Astrocyte (in vitro differentiated cells and primary cell): ENCODE measurements around the gene PLCD3. TPM values are rescaled to one million over a fixed set of nuclear protein-coding genes. Genes with fewer than 3 reads are reported as not detected.

Experiments used
- DNase-seq: peaks from one replicate; pipeline ENCODE4 v3.0.0-alpha.2; 2010; ENCODE audit warnings: low read depth
- FAIRE-seq: peaks from 2 replicates; lab custom pipeline; 2011; peaks lifted over from hg19 to GRCh38; lab: Jason Lieb, UNC
- H2AFZ ChIP-seq: 2 replicates; pipeline ENCODE4 v1.6.0; 2012; ENCODE audit warnings: low read depth, low read length, inconsistent platforms
- H3K27ac ChIP-seq: 2 replicates; pipeline ENCODE4 v1.5.1; 2011; ENCODE audit warnings: low read depth, low read length, inconsistent platforms
- H3K27me3 ChIP-seq: 2 replicates; pipeline ENCODE4 v1.6.0; 2011; ENCODE audit warnings: low read length, inconsistent platforms; ENCODE audit not compliant: insufficient read depth
- H3K36me3 ChIP-seq: 2 replicates; pipeline ENCODE4 v1.5.1; 2011; ENCODE audit warnings: low read length, inconsistent platforms; ENCODE audit not compliant: insufficient read depth
- H3K4me1 ChIP-seq: 2 replicates; pipeline ENCODE4 v1.5.1; 2011; ENCODE audit warnings: low read length, inconsistent platforms; ENCODE audit not compliant: insufficient read depth
- H3K4me2 ChIP-seq: 2 replicates; pipeline ENCODE4 v1.6.0; 2012; ENCODE audit warnings: low read length, inconsistent platforms
- H3K4me3 ChIP-seq: 2 replicates; pipeline ENCODE4 v1.5.1; 2011; ENCODE audit warnings: low read depth, mild to moderate bottlenecking, low read length, inconsistent platforms; ENCODE audit not compliant: insufficient read depth
- H3K79me2 ChIP-seq: 2 replicates; pipeline ENCODE4 v1.6.0; 2012; ENCODE audit warnings: mild to moderate bottlenecking, low read length, inconsistent platforms; ENCODE audit not compliant: insufficient read depth
- H3K9ac ChIP-seq: 2 replicates; pipeline ENCODE4 v1.6.0; 2012; ENCODE audit warnings: mild to moderate bottlenecking, low read length, inconsistent platforms
- H3K9me3 ChIP-seq: 2 replicates; pipeline ENCODE4 v1.5.1; 2012; ENCODE audit warnings: low read depth, mild to moderate bottlenecking, low read length, inconsistent platforms; ENCODE audit not compliant: insufficient read depth
- H4K20me1 ChIP-seq: 2 replicates; pipeline ENCODE4 v1.6.0; 2012; ENCODE audit warnings: low read length, inconsistent platforms; ENCODE audit not compliant: insufficient read depth
- H3K27ac Mint-ChIP-seq: one replicate; pipeline ENCODE4 v1.8.0; 2021; ENCODE audit warnings: mild to moderate bottlenecking, mixed read lengths; ENCODE audit not compliant: unreplicated experiment
- H3K27me3 Mint-ChIP-seq: one replicate; pipeline ENCODE4 v1.8.0; 2021; ENCODE audit warnings: low read depth, mixed read lengths; ENCODE audit not compliant: unreplicated experiment
- H3K36me3 Mint-ChIP-seq: one replicate; pipeline ENCODE4 v1.8.0; 2021; ENCODE audit warnings: low read depth, mixed read lengths; ENCODE audit not compliant: unreplicated experiment
- H3K4me1 Mint-ChIP-seq: one replicate; pipeline ENCODE4 v1.8.0; 2021; ENCODE audit warnings: low read depth, mixed read lengths; ENCODE audit not compliant: unreplicated experiment
- H3K4me3 Mint-ChIP-seq: one replicate; pipeline ENCODE4 v1.8.0; 2021; ENCODE audit warnings: mild to moderate bottlenecking, moderate library complexity, mixed read lengths; ENCODE audit not compliant: unreplicated experiment
- H3K9me3 Mint-ChIP-seq: one replicate; pipeline ENCODE4 v1.8.0; 2021; ENCODE audit warnings: mild to moderate bottlenecking, mixed read lengths; ENCODE audit not compliant: unreplicated experiment
- CTCF ChIP-seq: IDR thresholded peaks from 2 replicates; pipeline ENCODE4 v1.5.1; 2011; ENCODE audit warnings: low read depth, mild to moderate bottlenecking, inconsistent platforms, low read length, moderate library complexity; ENCODE audit not compliant: insufficient read depth
- EZH2 ChIP-seq: IDR thresholded peaks from 2 replicates; pipeline ENCODE4 v1.6.1; 2012; ENCODE audit warnings: mild to moderate bottlenecking, low read length, inconsistent platforms; ENCODE audit not compliant: insufficient read depth
- total RNA-seq: library from RNA; stranded (reverse); gene quantifications from 2 replicates; pipeline ENCODE4 v1.2.1, GENCODE V29; 2021

PLCD3 gene
- total RNA-seq, 1 donor from 2014 or later: 92.0 TPM

- FAIRE-seq (no peak), DNase-seq (no peak)
- Mint-ChIP-seq H3K4me3 (no peak overlapping the region), H3K27ac (peak overlapping the region; percentile 56), H3K9me3 (no peaks in the 10 kb centered on the region), H3K27me3 (no peaks in the 10 kb centered on the region), H3K4me1 (peaks cover 8% of the 10 kb centered on the region), H3K36me3 (peaks cover 12% of the 10 kb centered on the region)
- H3K4me3 ChIP-seq: no peak overlapping the region
- H3K9ac ChIP-seq: peak overlapping the region; percentile 18
- H3K4me1 ChIP-seq: peaks cover 9% of the 10 kb centered on the region
- H4K20me1 ChIP-seq: no peaks in the 10 kb centered on the region
- H3K27ac ChIP-seq: no peak overlapping the region
- no peaks in the 10 kb centered on the region for H3K27me3 ChIP-seq
- peak overlapping the region; percentile 26 for H3K4me2 ChIP-seq
- no peak overlapping the region for H2AFZ ChIP-seq
- no peaks in the 10 kb centered on the region for H3K36me3 ChIP-seq
- H3K9me3 ChIP-seq: no peaks in the 10 kb centered on the region
- TF ChIP-seq EZH2: no peak
- TF ChIP-seq CTCF: no peak
- peaks cover 3% of the 10 kb centered on the region for H3K79me2 ChIP-seq
Measured at GRCh38 chr17:45116434-45117016, 15.8 kb downstream of the PLCD3 start.

GRCh38 chr17:45115871-45116270 lies 16.4 kb downstream of the PLCD3 start:
- H3K4me2 ChIP-seq: peak overlapping the region; percentile 26
- H3K79me2 ChIP-seq: no peaks in the 10 kb centered on the region
- no peaks in the 10 kb centered on the region for H4K20me1 ChIP-seq
- no peaks in the 10 kb centered on the region for H3K9me3 Mint-ChIP-seq
- no peaks in the 10 kb centered on the region for H3K9me3 ChIP-seq
- no peaks in the 10 kb centered on the region for H3K27me3 Mint-ChIP-seq
- H3K4me3 Mint-ChIP-seq: peak overlapping the region; percentile 47
- no peaks in the 10 kb centered on the region for H3K36me3 ChIP-seq
- no peaks in the 10 kb centered on the region for H3K27me3 ChIP-seq
- H3K9ac ChIP-seq: peak overlapping the region; percentile 18
- H3K27ac Mint-ChIP-seq: peak overlapping the region; percentile 56
- DNase-seq (peak; percentile 44), FAIRE-seq (no peak)
- H3K27ac ChIP-seq: no peak overlapping the region
- TF ChIP-seq CTCF (no peak), EZH2 (no peak)
- H3K4me1 ChIP-seq: peaks cover 9% of the 10 kb centered on the region
- H3K4me3 ChIP-seq: no peak overlapping the region
- no peak overlapping the region for H2AFZ ChIP-seq
- H3K36me3 Mint-ChIP-seq: peaks cover 13% of the 10 kb centered on the region
- peaks cover 8% of the 10 kb centered on the region for H3K4me1 Mint-ChIP-seq

- H3K4me3 ChIP-seq: no peak overlapping the region
- H3K27ac ChIP-seq: no peak overlapping the region
- H2AFZ ChIP-seq: no peak overlapping the region
- H3K9me3 ChIP-seq: no peaks in the 10 kb centered on the region
- H3K4me1 Mint-ChIP-seq: peaks cover 8% of the 10 kb centered on the region
- peaks cover 9% of the 10 kb centered on the region for H3K4me1 ChIP-seq
- no peaks in the 10 kb centered on the region for H4K20me1 ChIP-seq
- H3K27me3 ChIP-seq: no peaks in the 10 kb centered on the region
- TF ChIP-seq CTCF: no peak
- TF ChIP-seq EZH2: no peak
- H3K36me3 Mint-ChIP-seq: peaks cover 13% of the 10 kb centered on the region
- DNase-seq (no peak), FAIRE-seq (no peak)
- no peak overlapping the region for H3K4me2 ChIP-seq
- H3K9me3 Mint-ChIP-seq: no peaks in the 10 kb centered on the region
- no peaks in the 10 kb centered on the region for H3K27me3 Mint-ChIP-seq
- no peaks in the 10 kb centered on the region for H3K36me3 ChIP-seq
- H3K79me2 ChIP-seq: no peaks in the 10 kb centered on the region
- H3K27ac Mint-ChIP-seq: no peak overlapping the region
- no peak overlapping the region for H3K4me3 Mint-ChIP-seq
- no peak overlapping the region for H3K9ac ChIP-seq
Measured at GRCh38 chr17:45115015-45115625, 17.2 kb downstream of the PLCD3 start.
